Transverse colon (tissue), 4 donors: Measurements from ENCODE around the gene MYO5B. TPM values are rescaled to one million over a fixed set of nuclear protein-coding genes. Genes with fewer than 3 reads are reported as not detected.
A peak's percentile ranks its signal among the peaks of the same experiment; 100 is the strongest.

Experiments used
- DNase-seq: peaks from one replicate; pipeline ENCODE4 v3.0.0-alpha.2; 2019
- H3K27ac ChIP-seq, 4 donors: fragments of 200-600 bp; sonication (generic); 2 replicates each; pipeline ENCODE4 v1.5.1; 2016 to 2018; ENCODE audit warnings: inconsistent platforms in 4 of 4
- H3K27me3 ChIP-seq: fragments of 200-600 bp; sonication (generic); 2 replicates; pipeline ENCODE4 v1.5.1; 2017; ENCODE audit warnings: inconsistent platforms
- H3K36me3 ChIP-seq, 4 donors: fragments of 200-600 bp; sonication (generic); 2 replicates each; pipeline ENCODE4 v1.5.1; 2017 to 2019; ENCODE audit warnings: inconsistent platforms in 4 of 4
- H3K4me1 ChIP-seq, 4 donors: fragments of 200-600 bp; sonication (generic); 2 replicates each; pipeline ENCODE4 v1.5.1; 2017 to 2020; ENCODE audit warnings: inconsistent platforms in 4 of 4
- H3K4me3 ChIP-seq, 4 donors: fragments of 200-600 bp; sonication (generic); 1 replicate in 1 of 4; 2 replicates in 3 of 4; pipeline versions ENCODE4 v1.5.1 to v1.6.1; 2017 to 2019; ENCODE audit warnings: inconsistent platforms in 4 of 4
- H3K9me3 ChIP-seq, 2 donors: fragments of 200-600 bp; sonication (generic); 2 replicates each; pipeline ENCODE4 v1.5.1; 2017 to 2019; ENCODE audit warnings: inconsistent platforms in 2 of 2
- EP300 ChIP-seq: sonication (generic); formaldehyde crosslinking; IDR thresholded peaks from one replicate; pipeline ENCODE4 v1.6.1; 2017; ENCODE audit warnings: antibody characterized with exemption, low read depth
- POLR2A ChIP-seq: fragments of 450-650 bp; IDR thresholded peaks from one replicate; pipeline ENCODE4 v1.6.1; 2016; ENCODE audit warnings: antibody characterized with exemption, mild to moderate bottlenecking, moderate library complexity
- POLR2AphosphoS5 ChIP-seq, 3 donors: sonication (generic); formaldehyde crosslinking; IDR thresholded peaks; one replicate each; pipeline ENCODE4 v1.6.1; 2016; ENCODE audit warnings: antibody characterized with exemption in 3 of 3
- WGBS, 2 donors: methylation state at CpG; one replicate each; pipeline ENCODE4 v1.1.5; 2018; ENCODE audit warnings: low coverage in 1 of 2; 5-methylcytosine and 5-hydroxymethylcytosine counted together
- in situ Hi-C, 4 donors: fragments of 200-750 bp; cut with MboI; loops; one replicate each; pipeline versions ENCODE4 v1.15.0 to v1.15.1; 2017; ENCODE audit warnings: low sequenced_read_pairs in 3 of 4, low pct_ligation_motif_present in 1 of 4, low pct_unique_long_range_greater_than_20kb in 1 of 4
- intact Hi-C: fragments of 100-400 bp; cut with DNase I; formaldehyde crosslinking; loops from one replicate; pipeline ENCODE4 v1.15.1; 2023; ENCODE audit warnings: low total_unique reads
- total RNA-seq, 4 donors: library from RNA; depleted of rRNA; stranded (reverse); fragments of >200 nt; gene quantifications; one replicate each; pipeline ENCODE4 v1.1.0, GENCODE V29; 2016
- TF ChIP-seq, protein P1 (sequence below), 5 experiments: fragments of 200-600 bp in 3 of 5; fragments of 450-650 bp in 2 of 5; sonication (generic) in 3 of 5; IDR thresholded peaks; 1 replicate in 2 of 5; 2 replicates in 3 of 5; pipeline ENCODE4 v1.5.1; 2016 to 2017; ENCODE audit warnings: antibody characterized with exemption in 5 of 5, inconsistent platforms in 3 of 5, mild to moderate bottlenecking in 2 of 5, moderate library complexity in 1 of 5

Gene MYO5B
- total RNA-seq, 4 donors from 2014 or later: 96.7 to 144 (median 114) TPM

DNA sequence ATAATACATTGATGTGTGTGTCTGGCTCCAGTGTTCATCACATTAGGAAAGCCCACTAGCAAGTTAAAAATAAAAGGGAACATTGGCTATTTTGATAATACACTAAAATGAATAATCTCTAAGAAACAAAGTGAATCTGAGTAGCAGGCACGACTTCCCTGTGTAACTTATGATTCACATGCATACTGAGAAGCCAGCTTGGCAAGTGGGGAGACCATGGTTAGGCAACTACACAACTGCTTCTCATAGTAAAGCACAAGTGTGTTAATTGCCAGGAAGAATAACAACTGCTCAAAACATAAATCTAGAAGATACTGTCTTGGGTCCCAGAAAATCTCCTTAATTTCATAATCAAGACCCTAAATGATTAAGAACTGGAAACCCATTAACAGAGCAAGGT, 4.0 kb downstream of the MYO5B start:
- H3K36me3 ChIP-seq: no peaks in the 10 kb centered on the region
- no peak for DNase-seq
- peaks cover 32% of the 10 kb centered on the region for H3K27me3 ChIP-seq
- in situ Hi-C loops (loop anchor here in 2 of 4 donors (10.0 kb wide), 2 partner anchors 76 to 176 kb away; no protein-coding TSS in a partner anchor), intact Hi-C loops (no loop called here)
- peaks cover 7 to 43% (median 17%) of the 10 kb centered on the region in 4 donors for H3K4me1 ChIP-seq
- TF ChIP-seq EP300: no peak
- TF ChIP-seq, protein P1, sequence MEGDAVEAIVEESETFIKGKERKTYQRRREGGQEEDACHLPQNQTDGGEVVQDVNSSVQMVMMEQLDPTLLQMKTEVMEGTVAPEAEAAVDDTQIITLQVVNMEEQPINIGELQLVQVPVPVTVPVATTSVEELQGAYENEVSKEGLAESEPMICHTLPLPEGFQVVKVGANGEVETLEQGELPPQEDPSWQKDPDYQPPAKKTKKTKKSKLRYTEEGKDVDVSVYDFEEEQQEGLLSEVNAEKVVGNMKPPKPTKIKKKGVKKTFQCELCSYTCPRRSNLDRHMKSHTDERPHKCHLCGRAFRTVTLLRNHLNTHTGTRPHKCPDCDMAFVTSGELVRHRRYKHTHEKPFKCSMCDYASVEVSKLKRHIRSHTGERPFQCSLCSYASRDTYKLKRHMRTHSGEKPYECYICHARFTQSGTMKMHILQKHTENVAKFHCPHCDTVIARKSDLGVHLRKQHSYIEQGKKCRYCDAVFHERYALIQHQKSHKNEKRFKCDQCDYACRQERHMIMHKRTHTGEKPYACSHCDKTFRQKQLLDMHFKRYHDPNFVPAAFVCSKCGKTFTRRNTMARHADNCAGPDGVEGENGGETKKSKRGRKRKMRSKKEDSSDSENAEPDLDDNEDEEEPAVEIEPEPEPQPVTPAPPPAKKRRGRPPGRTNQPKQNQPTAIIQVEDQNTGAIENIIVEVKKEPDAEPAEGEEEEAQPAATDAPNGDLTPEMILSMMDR (IDR thresholded peaks at IDR 0.05): no peak
- no peak for TF ChIP-seq POLR2A
- TF ChIP-seq POLR2AphosphoS5 (IDR thresholded peaks at IDR 0.05): no peak
- H3K9me3 ChIP-seq: no peaks in the 10 kb centered on the region
- 0 to 41% methylated on average over 1 of the region's 1 CpG for WGBS, 2 donors
- no peak overlapping the region for H3K27ac ChIP-seq
- H3K4me3 ChIP-seq: no peak overlapping the region

DNA sequence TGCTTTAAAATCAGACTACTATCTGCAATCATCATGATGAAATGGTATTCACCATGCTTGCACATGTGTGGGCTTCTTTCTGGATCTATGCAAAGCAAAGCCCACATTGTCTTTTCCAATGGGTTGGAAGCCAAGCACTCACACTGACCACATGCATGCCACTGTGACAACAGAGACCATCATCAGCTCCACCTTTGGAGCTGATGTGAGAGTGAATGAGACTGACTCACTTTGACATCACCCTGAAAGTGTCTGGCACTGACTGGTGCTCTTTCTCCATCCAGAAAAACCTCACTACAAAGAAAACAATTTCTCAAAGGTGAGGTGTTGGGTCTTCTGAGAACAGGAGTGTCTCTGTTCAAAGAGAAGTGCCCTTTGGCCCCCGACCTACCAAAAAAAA, 4.7 kb downstream of the MYO5B start:
- intact Hi-C loops: no loop called here
- no peak overlapping the region for H3K27ac ChIP-seq
- 23 to 45% methylated on average over 1 of the region's 1 CpG for WGBS, 2 donors

DNA sequence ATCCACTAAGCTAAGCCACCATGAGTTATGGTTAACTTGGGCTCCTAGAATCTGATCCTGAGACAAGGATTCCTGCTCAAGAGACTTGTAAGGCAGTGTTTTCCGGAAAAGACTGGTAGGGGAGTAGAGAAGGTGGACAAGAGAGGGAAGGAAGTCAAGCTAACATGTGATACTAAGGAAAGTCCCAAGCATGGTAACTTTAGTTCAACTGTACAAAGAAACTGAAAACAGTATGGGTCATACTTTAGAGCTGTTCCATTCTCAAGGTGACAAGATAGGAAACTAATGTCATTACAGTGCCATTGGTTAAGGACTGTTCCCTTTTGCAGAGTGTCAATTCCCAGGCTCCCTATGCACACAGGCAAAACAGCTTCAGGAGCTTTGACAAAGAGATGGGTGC, 5.8 kb downstream of the MYO5B start:
- H3K27me3 ChIP-seq: peaks cover 14% of the 10 kb centered on the region
- intact Hi-C loops: no loop called here
- in situ Hi-C loops: no loop called here
- H3K4me3 ChIP-seq: no peak overlapping the region
- H3K27ac ChIP-seq: peak overlapping the region in 2 of 4 donors; percentile 40 to 66
- H3K4me1 ChIP-seq: peaks cover 5 to 32% (median 11%) of the 10 kb centered on the region in 4 donors
- H3K36me3 ChIP-seq: no peaks in the 10 kb centered on the region
- H3K9me3 ChIP-seq: no peaks in the 10 kb centered on the region
- no peak for TF ChIP-seq EP300
- TF ChIP-seq POLR2AphosphoS5 (IDR thresholded peaks at IDR 0.05): no peak
- TF ChIP-seq, protein P1 (IDR thresholded peaks at IDR 0.05): no peak
- no peak for TF ChIP-seq POLR2A
- no peak for DNase-seq
- WGBS, 2 donors: 66 to 67% methylated on average over 1 of the region's 1 CpG

More for the DNA sequence above, 4.7 kb downstream of the MYO5B start:
- Histone ChIP-seq H3K36me3 (no peaks in the 10 kb centered on the region), H3K27me3 (peaks cover 25% of the 10 kb centered on the region), H3K4me1 (peaks cover 7 to 37% (median 17%) of the 10 kb centered on the region in 4 donors), H3K4me3 (no peak overlapping the region), H3K9me3 (no peaks in the 10 kb centered on the region)
- no peak for DNase-seq
- in situ Hi-C loops: loop anchor here in 2 of 4 donors (10.0 kb wide), 2 partner anchors 75 to 175 kb away; no protein-coding TSS in a partner anchor
- TF ChIP-seq EP300: no peak

DNA sequence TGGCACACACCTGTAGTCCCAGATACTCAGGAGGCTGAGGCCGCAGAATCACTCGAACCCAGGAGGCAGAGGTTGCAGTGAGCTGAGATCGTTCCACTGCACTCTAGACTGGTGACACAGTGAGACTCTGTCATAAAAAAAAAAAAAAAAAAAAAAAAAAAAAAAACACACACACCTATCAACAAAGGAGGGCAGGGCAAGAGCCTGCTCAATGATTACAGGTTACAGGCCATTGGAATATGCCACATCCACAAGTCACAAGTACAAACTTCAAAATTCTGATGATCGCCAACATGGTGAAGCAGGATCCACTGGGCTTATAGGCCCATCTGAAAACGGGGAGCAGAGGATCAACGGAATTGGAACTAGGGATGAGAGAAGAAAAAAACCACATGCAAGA, 6.3 kb downstream of the MYO5B start:
- DNase-seq: peak; percentile 15
- Histone ChIP-seq H3K36me3 (no peaks in the 10 kb centered on the region), H3K27ac (peak overlapping the region in 2 of 4 donors; percentile 40 to 66), H3K4me1 (peaks cover 4 to 27% (median 11%) of the 10 kb centered on the region in 4 donors), H3K27me3 (peaks cover 9% of the 10 kb centered on the region), H3K9me3 (no peaks in the 10 kb centered on the region), H3K4me3 (no peak overlapping the region)
- in situ Hi-C loops: no loop called here
- intact Hi-C loops: no loop called here
- TF ChIP-seq POLR2AphosphoS5 (IDR thresholded peaks at IDR 0.05) (no peak), POLR2A (no peak), EP300 (no peak)
- TF ChIP-seq, protein P1 (IDR thresholded peaks at IDR 0.05): no peak
- WGBS, 2 donors: 80 to 83% methylated on average over 2 to 6 of the region's 6 CpGs

DNA sequence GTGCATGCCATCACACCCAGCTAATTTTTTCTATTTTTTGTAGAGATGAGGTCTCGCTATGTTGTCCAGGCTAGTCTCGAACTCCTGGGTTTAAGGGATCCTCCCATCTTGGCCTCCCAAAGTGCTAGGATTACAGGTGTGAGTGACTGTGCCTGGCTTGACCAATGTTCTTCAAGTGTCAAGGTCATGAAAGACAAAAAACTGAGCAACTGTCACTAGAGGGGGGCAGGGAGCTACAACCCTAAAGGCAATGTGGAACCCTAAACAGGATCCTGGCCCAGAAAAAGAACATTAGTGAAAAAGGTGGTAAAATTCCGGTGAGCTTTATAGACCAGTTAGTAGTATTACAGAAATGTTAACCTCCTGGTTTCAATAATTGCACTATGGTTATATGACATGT, 7.3 kb downstream of the MYO5B start:
- Histone ChIP-seq H3K4me1 (peaks cover 0 to 26% (median 11%) of the 10 kb centered on the region in 4 donors), H3K27me3 (no peaks in the 10 kb centered on the region), H3K4me3 (no peak overlapping the region), H3K36me3 (no peaks in the 10 kb centered on the region), H3K9me3 (no peaks in the 10 kb centered on the region), H3K27ac (no peak overlapping the region)
- intact Hi-C loops (no loop called here), in situ Hi-C loops (no loop called here)
- TF ChIP-seq EP300 (no peak), POLR2A (no peak), POLR2AphosphoS5 (IDR thresholded peaks at IDR 0.05) (no peak)
- TF ChIP-seq, protein P1 (IDR thresholded peaks at IDR 0.05): no peak
- DNase-seq: no peak
- 50 to 86% methylated on average over 1 to 3 of the region's 3 CpGs for WGBS, 2 donors
